ENCODE data around the gene MBOAT1.
"Not testable (repeated sequence)": the region's sequence is repeated elsewhere in the genome, so short reads cannot be mapped to it uniquely, and the experiment has no call there.

Gene MBOAT1

DNA sequence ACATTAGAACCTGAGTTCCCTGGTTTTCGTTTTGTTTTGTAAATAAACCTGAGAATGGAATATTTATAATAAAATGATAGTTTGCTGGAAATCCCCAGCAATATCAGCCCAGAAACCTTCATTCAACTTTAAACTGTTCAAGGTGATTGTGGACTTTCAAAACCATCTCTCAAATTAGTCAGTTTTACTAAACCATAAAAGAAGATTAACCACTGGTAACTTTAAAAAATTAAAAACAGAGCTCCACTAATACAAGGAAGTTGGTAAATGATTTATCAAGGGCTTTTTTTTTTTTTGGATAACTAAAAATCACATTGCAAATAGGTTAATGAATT lies 10.0 kb downstream of the MBOAT1 start:
- no peak for DNase-seq

DNA sequence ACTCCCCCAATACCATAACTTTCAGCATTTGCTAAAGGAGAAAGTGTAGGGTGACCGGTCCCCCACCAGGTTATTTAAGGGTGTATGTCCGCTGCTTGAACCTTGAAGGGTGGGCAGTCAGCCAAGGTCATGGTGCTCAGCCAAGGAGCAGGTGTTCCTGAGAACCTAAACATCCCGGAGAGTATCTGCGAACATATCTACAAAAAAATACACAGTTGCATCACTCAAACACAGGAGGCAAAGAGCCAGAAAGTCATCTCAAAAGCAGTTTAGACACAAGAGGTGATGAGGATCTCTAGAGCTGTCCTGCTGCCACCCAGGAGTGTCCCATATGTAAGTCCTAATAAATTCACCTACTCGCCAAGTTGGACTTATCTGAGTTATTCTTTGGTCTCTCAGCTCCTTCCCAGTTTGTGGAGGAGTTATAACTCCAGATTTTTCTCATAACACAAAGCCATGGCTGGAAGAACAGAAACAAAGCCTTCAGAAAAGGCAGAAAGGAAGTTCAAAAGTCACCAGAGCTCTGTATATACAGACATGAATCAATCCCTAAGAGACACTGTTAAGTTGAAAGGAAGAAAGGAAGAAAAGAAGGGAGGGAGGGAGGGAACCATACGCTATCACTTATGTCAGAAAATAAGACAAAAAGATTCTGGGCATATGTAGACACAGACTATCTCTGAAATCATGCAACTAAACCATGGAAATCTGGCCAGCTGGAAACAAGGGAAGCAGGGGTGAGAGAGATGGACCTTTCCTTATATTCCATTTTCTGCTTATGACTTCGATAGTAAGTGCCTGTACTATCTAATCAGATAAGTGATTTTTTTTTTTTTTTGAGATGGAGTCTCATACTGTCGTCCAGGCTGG lies 11.3 kb downstream of the MBOAT1 start:
- no peak for DNase-seq

DNA sequence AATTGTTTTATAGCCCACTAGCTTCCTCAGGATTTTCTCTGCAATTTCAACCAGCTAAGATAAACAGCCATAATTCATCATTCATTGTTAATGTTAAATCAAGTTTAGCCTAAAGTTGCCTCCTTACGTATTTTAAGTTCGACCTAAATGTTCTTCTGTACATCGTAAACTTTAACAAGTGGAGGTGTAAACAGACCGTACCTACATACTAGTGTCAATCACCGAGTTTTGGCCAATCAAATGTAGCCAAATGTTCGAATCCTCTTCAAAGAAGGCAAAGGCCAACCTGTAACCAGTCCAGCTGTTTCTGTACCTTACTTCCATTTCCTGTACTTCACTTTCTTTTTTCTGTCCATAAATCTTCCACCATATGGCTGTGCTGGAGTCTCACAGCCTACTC lies 13.5 kb downstream of the MBOAT1 start:
- no peak for DNase-seq

DNA sequence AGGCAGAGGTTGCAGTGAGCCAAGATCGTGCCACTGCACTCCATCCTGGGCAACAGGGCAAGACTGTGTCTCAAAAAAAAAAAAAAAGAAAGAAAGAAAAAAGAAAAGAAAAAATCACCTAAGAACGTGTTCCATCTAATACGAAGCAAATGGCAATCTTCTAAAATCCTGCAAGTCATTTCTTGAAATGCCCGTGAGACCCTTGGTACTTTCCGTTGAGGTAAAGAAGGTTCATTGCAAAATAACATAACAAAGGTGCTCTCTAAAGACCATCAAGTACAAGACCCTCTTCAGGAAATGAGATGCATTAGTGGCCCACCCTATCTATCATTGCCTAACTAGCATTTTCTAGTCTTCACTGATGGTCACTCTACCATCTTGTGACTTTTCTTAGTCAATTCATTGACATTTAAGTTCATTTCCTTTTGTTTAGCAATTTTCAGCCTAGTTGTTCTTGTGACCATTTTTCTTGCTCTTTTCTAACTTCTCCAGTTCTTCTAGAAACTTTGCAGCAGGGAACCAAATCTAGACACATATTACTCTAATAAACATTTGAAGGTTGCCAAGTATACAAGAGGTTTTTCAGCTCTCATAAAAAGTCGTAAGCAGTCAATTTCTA lies 14.0 kb downstream of the MBOAT1 start:
- no peak for DNase-seq

DNA sequence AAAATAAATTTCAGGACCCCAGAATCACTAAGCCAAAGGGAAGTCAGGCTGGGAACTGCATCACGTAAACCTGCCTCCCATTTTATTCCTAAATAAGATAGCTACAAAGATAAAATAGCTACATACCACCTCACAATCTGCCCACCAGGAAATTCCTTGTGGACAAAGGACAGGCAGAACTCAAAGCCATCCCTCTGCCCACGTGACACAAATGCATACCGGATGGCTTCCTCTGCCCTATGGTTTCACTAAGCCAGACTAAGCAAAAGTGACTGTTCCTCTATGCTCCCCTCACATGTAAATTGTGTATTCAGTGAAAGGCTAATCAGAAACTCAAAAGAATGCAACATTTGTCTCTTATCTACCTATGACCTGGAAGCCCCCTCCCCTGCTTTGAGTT lies 15.0 kb downstream of the MBOAT1 start:
- no peak for DNase-seq

DNA sequence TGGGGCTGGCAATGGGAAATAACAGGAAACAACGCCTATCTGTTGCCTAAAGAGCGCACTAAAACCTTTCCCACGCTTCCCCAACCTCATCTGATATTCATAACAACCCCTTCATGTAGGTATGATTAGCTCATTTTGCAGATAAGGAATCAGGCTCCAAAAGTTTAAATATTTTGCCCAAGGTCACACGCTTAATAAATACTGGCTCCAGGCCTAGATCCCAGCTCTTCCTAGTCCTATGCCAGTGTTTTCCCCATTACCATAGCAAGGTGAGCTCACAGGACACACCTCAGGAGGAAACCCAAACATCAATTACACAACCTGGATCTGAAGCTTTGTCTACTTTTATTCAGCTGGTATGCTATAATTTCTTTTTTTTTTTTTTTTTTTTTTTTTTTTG lies 19.6 kb downstream of the MBOAT1 start:
- DNase-seq: no peak

DNA sequence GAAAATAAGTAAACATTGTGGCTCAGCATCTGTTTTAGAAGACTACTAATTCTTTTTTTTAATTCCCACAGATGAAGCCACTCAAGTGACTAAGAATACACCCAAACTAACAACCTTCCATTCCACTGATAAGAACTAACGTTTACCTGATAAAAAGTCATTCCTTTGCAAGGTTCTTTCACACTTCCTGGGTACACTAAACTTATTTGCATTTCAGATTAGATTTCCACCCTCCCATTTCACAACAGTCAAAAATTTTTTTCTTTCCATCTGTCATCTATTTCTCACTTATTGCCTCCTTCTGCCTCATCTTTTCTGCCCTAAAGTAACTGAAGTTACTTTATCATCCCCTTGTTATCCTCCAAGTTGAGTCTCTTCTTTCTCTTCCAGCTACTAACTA lies 20.3 kb downstream of the MBOAT1 start:
- DNase-seq: no peak

DNA sequence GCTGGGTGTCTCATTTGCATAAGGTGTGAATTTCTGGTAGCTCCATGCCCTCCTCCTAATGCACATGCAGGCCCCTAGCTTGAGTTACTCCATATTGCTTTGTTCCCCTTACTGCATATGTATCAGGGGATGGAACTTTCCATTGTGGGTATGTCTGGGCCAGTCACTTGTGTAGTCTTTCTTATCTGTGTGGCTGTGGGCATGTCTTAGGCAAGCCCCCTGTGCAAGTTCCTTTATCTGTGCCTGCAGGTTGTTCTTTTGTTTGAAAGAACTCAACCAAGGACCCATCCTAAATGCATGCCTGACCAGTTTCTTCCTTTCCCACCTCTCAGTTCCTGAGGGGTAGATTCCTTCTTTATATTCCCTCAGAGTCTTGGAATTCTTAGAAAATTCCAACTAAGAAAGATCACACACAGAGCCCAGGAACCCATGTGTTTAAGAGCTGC lies 23.6 kb downstream of the MBOAT1 start:
- no peak for DNase-seq

DNA sequence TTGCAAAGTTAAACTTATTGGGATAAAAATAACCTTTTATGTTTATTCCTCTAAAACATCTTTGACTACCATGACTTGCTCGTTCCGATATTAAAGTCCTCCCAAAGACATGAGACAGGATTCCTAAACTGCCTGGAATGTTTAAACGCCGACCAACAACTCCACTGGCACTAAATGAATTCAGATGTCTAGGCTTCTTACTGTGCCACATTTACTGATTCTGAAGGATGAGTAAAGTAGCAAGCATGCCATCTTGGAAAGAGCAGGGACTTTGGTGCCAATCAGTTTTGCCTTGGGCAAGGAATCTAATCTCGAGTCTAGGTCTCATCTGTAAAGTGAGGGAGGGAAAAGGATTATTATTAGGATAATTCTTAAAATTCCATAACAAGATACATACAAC lies 25.3 kb downstream of the MBOAT1 start:
- no peak for DNase-seq

DNA sequence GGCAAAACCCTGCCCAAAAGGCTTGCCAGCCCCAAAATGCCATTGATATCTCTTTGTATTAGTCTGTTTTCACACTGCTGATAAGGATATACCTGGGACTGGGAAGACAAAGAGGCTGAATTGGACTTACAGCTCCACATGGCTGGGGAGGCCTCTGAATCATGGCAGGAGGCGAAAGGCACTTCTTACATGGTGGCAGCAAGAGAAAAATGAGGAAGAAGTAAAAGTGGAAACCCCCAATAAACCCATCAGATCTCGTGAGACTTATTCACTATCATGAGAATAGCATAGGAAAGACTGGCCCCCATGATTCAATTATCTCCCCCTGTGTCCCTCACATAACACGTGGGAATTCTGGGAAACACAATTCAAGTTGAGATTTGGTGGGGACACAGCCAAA lies 28.6 kb downstream of the MBOAT1 start:
- DNase-seq: no peak

DNA sequence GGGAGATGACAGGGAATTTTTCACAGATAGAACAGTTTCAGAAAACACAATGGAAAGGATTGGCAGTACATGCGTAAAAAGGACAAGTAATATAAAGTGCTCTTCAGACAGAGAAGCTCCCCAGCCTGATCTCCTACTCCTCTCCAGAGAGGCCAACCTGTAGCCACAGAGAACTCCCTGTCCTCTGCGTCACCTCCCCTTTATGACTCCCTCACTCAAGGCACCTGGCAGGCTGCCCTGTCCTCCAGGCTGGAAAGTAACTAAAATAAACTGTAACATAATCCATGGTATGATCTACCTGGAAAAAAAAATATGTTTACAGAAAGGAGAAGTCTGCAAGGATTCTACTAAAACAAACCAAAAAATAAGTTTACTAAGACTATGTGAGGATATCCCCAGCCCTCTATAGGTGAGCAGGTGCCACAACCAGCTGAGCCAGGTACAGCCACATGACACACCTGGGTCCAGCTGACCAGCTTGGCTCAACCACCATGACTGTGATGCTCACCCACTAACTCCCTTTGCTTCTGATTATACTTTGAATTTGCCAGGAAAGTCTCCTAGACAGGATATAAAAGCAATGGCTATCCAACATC lies 29.2 kb downstream of the MBOAT1 start:
- no peak for DNase-seq

DNA sequence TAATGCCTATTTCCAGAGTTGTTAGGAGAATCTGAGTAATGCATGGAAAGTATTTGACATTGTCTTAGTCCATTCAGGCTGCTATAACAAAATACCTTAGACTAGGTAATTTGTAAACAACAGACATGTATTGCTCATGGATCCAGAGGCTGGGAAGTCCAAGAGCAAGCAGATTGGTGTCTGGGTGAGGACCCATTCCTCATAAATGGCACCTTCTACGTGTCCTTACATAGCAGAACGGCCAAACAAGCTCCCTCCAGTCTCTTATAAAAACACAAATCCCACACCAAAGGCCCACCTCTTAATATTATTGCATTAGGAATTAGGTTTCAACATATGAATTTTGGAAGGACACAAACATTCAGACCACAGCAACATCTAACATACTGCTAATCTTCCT lies 30.2 kb downstream of the MBOAT1 start:
- DNase-seq: no peak

DNA sequence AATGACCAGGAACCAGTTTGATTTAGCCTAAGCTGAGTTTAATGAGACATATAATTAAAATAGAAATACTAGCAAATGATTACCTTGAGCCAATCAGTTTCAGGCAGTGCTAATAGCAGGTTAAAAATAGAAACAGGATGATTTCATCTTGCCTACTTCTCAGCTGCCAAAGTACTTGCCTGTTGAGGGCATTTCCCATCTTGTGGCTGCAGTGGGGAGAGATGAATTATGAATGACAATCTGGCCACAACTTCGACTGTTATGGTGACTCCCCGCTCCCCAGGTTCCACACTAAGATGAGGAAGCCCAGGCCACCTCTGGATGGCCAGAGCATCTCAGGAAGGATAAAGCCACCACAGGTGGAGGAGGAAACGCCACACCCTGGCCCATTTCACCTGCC lies 31.3 kb downstream of the MBOAT1 start:
- no peak for DNase-seq

DNA sequence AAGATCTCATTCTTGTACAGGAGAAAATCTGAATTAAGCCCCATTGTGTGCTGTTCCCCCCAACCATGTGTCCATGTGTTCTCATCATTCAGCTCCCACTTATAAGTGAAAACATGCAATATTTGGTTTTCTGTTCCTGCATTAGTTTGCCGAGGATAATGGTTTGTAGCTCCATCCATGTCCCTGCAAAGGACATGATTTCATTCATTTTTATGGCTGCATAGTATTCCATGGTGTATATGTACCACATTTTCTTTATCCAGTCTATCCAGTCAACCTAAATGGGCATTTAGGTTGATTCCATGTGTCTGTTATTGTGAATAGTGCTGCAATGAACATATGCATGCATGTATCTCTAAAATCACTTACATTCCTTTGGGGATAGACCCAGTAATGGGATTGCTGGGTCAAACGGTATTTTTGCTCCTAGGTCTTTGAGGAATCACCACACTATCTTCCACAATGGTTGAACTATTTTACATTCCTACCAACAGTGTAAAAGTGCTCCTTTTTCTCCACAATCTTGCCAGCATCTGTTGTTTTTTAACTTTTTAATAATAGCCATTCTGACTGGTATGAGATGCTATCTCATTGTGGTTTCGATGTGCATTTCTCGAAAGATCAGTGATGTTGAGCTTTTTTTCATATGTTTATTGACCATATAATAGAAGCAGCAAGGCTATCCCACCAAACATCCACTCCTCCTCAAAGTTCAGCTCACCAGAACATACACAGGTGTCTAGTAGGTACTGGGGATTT lies 32.8 kb downstream of the MBOAT1 start:
- not testable (repeated sequence) for DNase-seq

DNA sequence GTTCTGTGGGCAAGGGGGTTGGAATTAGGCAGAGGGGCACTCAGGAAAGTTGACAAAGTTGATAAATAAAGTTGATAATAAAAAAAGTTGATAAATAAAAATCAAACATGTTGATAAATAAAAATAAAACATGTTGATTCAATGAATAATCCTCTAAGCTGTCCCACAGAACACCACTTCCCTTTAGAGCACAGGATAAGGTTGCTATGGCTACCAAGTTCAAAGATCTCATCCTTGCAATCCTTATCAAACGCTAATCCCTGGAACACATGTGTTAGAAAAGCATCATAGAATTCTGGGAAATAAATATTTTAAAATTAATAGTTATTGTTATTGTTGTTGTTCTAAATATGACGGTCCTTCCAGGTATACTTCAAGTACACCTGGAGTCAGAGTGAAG lies 33.9 kb downstream of the MBOAT1 start:
- DNase-seq: no peak

DNA sequence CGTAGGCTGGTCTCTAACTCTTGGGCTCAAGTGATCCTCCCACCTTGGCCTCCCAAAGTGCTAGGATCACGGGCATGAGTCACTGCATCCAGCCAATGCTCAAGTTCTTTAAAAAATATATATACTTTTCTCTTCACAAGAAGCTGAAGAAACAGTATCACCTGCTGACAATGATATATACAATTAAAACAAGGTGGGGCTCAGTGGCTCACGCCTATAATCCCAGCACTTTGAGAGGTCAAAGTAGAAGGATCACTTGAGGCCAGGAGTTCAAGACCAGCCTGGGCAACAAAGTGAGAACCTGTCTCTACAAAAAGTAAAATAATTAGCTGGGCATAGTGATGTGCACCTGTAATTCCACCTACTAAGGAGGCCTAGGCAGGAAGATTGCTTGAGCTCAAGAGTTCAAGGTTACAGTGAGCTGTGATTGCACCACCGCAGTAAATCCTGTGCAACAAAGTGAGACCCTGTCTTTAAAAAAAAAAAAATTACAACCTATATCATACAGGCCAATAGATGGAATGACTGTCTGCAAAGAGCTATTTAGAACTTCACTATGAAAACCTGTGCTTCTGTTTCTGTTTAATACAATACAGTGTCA lies 36.4 kb downstream of the MBOAT1 start:
- no peak for DNase-seq

DNA sequence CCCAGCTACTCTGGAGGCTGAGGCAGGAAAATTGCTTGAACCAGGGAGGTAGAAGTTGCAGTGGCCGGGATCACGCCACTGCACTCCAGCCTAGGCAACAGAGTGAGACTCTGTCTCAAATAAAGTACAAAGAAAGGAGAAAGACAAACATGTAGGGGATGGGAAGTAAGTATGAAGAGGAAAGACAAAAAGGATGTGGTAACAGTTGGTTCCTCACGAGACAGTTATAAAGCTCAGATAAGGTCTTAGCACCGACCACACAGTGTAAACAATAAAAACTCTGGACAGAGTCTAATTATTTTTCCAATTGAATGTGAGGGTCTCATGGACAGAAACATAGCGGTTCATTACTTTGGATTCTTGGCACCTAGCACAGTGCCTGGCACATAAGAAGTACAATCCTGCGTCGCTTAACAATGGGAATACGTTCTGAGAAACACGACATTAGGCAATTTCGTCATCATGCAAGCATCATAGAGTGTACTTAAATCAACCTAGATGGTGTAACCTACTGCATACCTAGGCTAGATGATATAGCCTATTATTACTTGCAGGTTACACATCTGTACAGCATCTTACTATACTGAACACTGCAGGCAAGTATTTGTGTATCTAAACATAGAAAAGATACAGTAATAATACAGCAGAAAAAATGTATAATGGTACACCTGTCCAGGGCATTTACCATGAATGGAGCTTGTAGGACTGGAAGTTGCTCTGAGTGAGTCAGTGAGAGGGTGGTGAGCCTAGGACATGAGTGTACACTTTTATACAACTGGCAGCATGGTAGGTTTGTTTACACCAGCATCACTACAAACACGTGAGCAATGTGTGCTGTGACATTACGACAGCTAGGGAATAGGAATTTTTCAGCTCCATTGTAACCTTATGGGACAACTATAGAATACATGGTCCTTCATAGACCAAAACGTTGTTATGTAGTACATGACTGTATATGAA lies 38.2 kb downstream of the MBOAT1 start:
- DNase-seq: peak in 1 of 2 donors; percentile 6

DNA sequence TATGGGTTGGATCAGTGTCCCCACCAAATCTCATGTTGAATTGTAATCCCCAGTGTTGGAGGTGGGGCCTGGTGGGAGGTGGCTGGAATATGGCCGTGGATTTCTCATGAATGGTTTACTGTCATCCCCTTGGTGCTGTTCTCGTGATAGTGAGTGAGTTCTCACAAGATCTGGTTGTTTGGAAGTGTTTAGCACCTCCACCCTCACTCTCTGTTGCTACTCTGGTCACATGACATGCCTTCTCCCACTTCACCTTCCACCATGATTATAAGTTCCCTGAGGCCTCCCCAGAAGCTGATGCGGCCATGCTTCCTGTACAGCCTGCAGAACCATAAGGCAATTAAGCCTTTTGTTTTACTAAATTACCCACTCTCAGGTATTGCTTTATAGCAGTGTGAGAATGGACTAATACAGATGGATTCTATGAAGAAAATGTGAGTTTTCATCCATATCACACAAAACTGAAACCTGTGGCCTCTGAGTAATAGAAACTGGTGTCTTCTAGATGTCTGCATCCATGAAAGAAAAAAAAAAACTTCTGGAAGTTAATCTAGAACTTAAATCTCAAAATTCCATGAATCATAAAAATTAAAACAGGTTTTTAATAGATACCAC lies 39.3 kb downstream of the MBOAT1 start:
- DNase-seq: no peak

DNA sequence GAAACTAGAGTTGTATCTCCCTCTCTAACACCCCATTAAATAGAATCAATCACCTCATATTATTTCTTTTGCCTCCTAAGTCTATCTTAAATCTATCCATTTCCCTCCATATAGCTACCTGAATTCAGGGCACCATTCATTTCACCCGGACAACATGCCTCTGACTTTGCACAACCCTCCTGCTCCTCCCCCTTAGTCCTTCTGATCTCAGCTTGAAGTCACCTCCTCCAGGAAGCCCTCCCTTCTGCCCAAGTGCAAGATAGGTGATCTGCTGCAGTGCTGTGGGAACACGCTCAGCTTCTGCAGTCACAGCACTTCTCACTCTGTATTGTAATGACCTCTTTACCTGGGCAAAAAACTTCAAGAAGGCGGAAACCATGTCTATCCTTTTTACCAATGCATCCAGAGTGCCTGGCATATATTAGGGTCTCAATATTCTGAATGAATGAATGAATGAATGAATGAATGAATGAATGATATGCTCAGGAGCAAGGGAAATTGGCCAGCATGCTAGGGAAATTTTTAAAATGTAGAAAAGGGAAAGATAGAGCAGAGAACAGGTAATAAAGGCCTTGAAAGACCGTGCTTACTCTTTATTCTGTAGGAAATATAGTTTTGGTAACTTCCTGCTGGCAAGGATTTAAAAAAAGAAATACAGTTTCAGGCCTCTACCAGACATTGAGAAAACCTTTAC lies 41.7 kb downstream of the MBOAT1 start:
- no peak for DNase-seq

DNA sequence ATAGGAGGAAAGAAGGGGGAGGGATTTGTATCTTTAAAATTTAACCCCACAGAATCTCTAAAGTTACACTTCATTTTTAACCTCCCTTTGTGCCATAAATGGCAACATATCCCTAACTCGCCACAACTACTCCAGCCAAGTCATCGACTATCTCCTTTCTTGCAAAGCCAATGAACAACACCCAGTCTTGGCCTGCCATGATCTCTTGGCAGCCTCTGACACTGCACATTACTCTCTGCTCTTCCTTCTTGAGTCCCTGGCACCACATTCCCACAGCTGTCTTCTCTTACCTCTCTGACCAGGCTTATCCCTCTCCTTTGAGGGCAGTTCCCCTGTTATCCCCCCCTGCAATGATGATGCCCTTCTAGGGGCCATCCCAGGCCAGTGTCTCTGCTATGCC lies 42.5 kb downstream of the MBOAT1 start:
- DNase-seq: no peak

DNA sequence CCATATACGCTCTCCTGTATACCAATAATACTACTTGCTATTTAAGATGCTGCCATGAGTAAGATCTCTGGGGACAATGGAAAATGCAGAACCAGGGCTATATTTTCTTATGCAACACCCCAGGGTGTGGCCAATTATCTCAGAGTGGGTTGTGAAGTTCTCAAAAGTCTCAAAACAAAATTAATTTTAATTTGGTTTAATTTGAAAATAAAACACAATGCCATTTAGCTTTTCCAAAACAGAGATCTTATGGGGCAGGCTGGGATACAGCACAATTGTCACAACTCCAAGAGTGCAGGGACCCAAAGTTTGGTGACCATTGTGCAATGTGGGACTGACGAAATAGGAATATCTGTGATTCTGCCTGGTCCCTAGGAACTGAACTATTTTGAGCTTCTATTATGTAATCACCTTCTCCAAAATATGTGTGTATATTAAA lies 43.1 kb downstream of the MBOAT1 start:
- peak; percentile 4 to 51 for DNase-seq
